ENCODE measurements around the gene C22orf23. TPM values are rescaled to one million over a fixed set of nuclear protein-coding genes. Genes with fewer than 3 reads are reported as not detected.

The C22orf23 gene
- total and polyA plus RNA-seq, 10 of the 15 experiments (the other 5 are each of a cell fraction or from before 2014, with no cell fraction given), result 0.04 to 0.38 (median 0.11) TPM; not detected in 5

- TF ChIP-seq STAT3 (IDR thresholded peaks at IDR 0.05; ENCODE audit: low read depth, low read length) (no peak), FOXK2 (IDR thresholded peaks at IDR 0.05) (no peak), SRF (IDR thresholded peaks at IDR 0.05; ENCODE audit: low read depth in 2 of 2, low read length in 2 of 2) (no peak), DPF2 (IDR thresholded peaks at IDR 0.05) (no peak; the same call in 1 of the 2 replicates), HDAC6 (IDR thresholded peaks at IDR 0.05; ENCODE audit: unreplicated experiment) (no peak), RAD51 (IDR thresholded peaks at IDR 0.05) (no peak), ZNF24 (IDR thresholded peaks at IDR 0.05) (no peak), ESRRA (IDR thresholded peaks at IDR 0.05; ENCODE audit: low read length) (no peak), NFIC (IDR thresholded peaks at IDR 0.05; ENCODE audit: low read depth, low read length) (no peak), ZNF274 (IDR thresholded peaks at IDR 0.05; ENCODE audit: insufficient read depth, insufficient read length) (no peak), PBX3 (IDR thresholded peaks at IDR 0.05; ENCODE audit: insufficient replicate concordance, low read depth, low read length) (no peak), MEF2B (IDR thresholded peaks at IDR 0.05; ENCODE audit: partially characterized antibody, poor library complexity, severe bottlenecking) (no peak), BCL3 (IDR thresholded peaks at IDR 0.05; ENCODE audit: borderline replicate concordance, insufficient read depth, low read depth, low read length, poor library complexity, severe bottlenecking) (no peak), TAF1 (IDR thresholded peaks at IDR 0.05; ENCODE audit: borderline replicate concordance, low read depth, low read length) (peak; percentile 73; the same call in 1 of the 2 replicates), MLLT1 (IDR thresholded peaks at IDR 0.05) (no peak), SPI1 (IDR thresholded peaks at IDR 0.05; ENCODE audit: borderline replicate concordance, insufficient read depth, low read depth, low read length) (no peak), MEF2A (IDR thresholded peaks at IDR 0.05; ENCODE audit: insufficient read depth, low read depth, low read length) (no peak), HSF1 (IDR thresholded peaks at IDR 0.05; ENCODE audit: low read depth, low read length) (no peak), KAT2A (conservative IDR thresholded peaks at IDR 0.05; ENCODE audit: control insufficient read depth, low read depth, low read length) (no peak), SKIL (IDR thresholded peaks at IDR 0.05; ENCODE audit: low read depth, poor library complexity, severe bottlenecking) (no peak), TCF3 (IDR thresholded peaks at IDR 0.05; ENCODE audit: borderline replicate concordance, insufficient read depth, low read depth, low read length) (no peak), RAD21 (IDR thresholded peaks at IDR 0.05; ENCODE audit: insufficient read depth, low read depth, low read length) (no peak)
Measured at GRCh38 chr22:37953437-37954179, at the start of gene C22orf23, which contains the start of gene POLR2F (continued).

All from GM12878 (cell line).